ENCODE data around the gene FBXO41.

FBXO41 gene

GRCh38 chr2:73259704-73260337 lies 24.5 kb downstream of the FBXO41 start:
- DNase-seq (ENCODE audit: low read depth): no peak
- TF ChIP-seq, protein P1, sequence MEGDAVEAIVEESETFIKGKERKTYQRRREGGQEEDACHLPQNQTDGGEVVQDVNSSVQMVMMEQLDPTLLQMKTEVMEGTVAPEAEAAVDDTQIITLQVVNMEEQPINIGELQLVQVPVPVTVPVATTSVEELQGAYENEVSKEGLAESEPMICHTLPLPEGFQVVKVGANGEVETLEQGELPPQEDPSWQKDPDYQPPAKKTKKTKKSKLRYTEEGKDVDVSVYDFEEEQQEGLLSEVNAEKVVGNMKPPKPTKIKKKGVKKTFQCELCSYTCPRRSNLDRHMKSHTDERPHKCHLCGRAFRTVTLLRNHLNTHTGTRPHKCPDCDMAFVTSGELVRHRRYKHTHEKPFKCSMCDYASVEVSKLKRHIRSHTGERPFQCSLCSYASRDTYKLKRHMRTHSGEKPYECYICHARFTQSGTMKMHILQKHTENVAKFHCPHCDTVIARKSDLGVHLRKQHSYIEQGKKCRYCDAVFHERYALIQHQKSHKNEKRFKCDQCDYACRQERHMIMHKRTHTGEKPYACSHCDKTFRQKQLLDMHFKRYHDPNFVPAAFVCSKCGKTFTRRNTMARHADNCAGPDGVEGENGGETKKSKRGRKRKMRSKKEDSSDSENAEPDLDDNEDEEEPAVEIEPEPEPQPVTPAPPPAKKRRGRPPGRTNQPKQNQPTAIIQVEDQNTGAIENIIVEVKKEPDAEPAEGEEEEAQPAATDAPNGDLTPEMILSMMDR (conservative IDR thresholded peaks at IDR 0.05; ENCODE audit: low read depth, low read length): no peak
- H3K4me3 ChIP-seq (ENCODE audit: low read length): no peak overlapping the region

DNA sequence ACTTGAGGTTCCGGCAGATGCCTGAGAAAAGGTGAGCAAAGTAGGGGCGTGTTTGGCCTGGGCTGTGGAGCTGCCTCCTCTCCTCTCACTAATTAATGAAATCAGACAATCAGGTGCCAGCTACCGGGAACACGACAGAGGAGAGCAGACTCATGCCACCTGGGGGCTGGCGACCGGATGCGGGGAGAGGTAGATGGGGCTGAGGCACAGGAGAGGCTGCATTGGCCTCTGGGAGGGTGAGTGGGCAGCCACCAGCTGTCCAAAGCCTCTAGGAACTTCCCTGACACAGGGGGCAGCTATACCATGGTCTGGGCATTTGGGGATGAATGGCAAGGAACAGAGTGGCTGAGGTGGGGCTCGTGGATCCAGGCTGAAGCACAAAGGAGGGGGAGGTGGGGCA lies 25.0 kb downstream of the FBXO41 start:
- DNase-seq (ENCODE audit: low read depth): no peak
- H3K4me3 ChIP-seq (ENCODE audit: low read length): no peak overlapping the region
- TF ChIP-seq, protein P1 (conservative IDR thresholded peaks at IDR 0.05; ENCODE audit: low read depth, low read length): no peak

DNA sequence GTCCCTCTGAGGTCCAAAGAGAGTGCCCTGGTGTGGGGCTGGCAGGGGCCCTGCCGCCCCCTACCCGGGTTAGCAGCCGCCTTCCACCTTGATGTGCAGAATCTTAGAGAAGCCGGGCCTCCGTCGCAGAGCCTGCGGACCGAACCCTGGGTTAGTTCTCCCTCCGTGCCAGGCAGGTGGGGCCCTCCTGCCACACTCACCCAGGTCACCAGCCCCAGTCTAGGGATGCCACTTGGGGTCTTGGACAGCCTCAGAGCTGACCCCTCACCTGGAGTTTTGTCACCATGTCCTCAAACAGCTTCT lies 25.4 kb downstream of the FBXO41 start:
- no peak for DNase-seq (ENCODE audit: low read depth)
- no peak overlapping the region for H3K4me3 ChIP-seq (ENCODE audit: low read length)
- TF ChIP-seq, protein P1 (conservative IDR thresholded peaks at IDR 0.05; ENCODE audit: low read depth, low read length): no peak

DNA sequence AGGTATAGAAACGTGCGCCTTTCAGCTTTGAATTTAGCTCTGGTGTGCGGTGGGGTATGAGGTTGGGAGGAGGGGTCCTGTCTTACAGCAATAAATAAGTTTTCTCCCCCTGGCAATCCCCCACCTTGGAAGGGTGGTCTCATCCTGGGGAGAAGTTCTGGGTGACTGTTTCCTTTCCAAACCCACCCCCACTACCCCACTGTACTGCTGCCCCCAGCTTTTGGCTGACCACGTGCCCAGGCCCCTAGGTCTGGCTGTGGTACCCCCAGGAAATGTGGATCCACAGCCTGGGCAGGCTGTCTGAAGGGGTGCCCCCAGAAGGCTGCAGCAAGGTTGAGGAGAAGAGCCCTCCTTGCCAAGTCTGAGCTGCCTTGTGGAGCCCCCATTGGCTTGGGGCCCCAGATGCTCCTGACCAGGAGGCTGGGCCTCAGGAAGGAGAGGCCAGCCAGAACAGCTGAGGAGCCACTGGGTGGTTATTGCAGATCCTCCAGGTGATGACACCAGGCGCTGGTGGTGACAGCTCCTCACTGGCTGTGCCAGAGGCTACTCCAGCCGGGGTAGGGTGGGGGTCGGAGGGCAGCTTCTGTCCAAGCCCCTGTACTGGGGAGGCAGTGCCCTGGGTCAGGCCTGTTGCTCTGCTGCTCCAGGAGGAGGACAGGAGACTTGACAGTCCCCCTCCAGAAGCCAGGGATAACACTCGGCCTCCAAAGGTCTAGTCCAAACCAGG lies 25.9 kb downstream of the FBXO41 start:
- TF ChIP-seq, protein P1 (conservative IDR thresholded peaks at IDR 0.05; ENCODE audit: low read depth, low read length): no peak
- no peak for DNase-seq (ENCODE audit: low read depth)
- H3K4me3 ChIP-seq (ENCODE audit: low read length): no peak overlapping the region

GRCh38 chr2:73257425-73258125 lies 26.7 kb downstream of the FBXO41 start:
- TF ChIP-seq, protein P1 (conservative IDR thresholded peaks at IDR 0.05; ENCODE audit: low read depth, low read length): no peak
- DNase-seq (ENCODE audit: low read depth): no peak

GRCh38 chr2:73257021-73257420 lies 27.3 kb downstream of the FBXO41 start:
- no peak for DNase-seq (ENCODE audit: low read depth)
- TF ChIP-seq, protein P1 (conservative IDR thresholded peaks at IDR 0.05; ENCODE audit: low read depth, low read length): no peak
- H3K4me3 ChIP-seq (ENCODE audit: low read length): no peak overlapping the region

More at GRCh38 chr2:73257425-73258125, 26.7 kb downstream of the FBXO41 start:
- no peak overlapping the region for H3K4me3 ChIP-seq (ENCODE audit: low read length)

- DNase-seq (ENCODE audit: low read depth): no peak
- no peak overlapping the region for H3K4me3 ChIP-seq (ENCODE audit: low read length)
- TF ChIP-seq, protein P1 (conservative IDR thresholded peaks at IDR 0.05; ENCODE audit: low read depth, low read length): no peak
These were observed 27.7 kb downstream of the FBXO41 start for GRCh38 chr2:73256618-73256922.
